Right lobe of liver (tissue), 6 donors: ENCODE data around the gene USP47. TPM values are rescaled to one million over a fixed set of nuclear protein-coding genes. Genes with fewer than 3 reads are reported as not detected.

Experiments used
- ATAC-seq, 4 donors: fragments of 200-7000 bp; cut with Tn5 transposase; one replicate each; pipeline ENCODE4 v1.9.1; 2020; ENCODE audit warnings: mild to moderate bottlenecking in 4 of 4, moderate library complexity in 4 of 4
- DNase-seq, 3 donors: peaks; one replicate each; pipeline ENCODE4 v3.0.0-alpha.2; 2020
- H3K27ac ChIP-seq, 3 donors: fragments of 200-600 bp; one replicate each; pipeline ENCODE4 v1.8.0; 2022
- H3K27me3 ChIP-seq, 2 donors: fragments of 200-600 bp; one replicate each; pipeline ENCODE4 v1.8.0; 2022
- H3K36me3 ChIP-seq, 4 donors: fragments of 200-600 bp; sonication (generic) in 1 of 4; one replicate each; pipeline versions ENCODE4 v1.5.1 to v1.8.0; 2017 to 2022; ENCODE audit warnings: control low read depth in 1 of 4
- H3K4me1 ChIP-seq, 4 donors: fragments of 200-600 bp; sonication (generic) in 1 of 4; one replicate each; pipeline versions ENCODE4 v1.5.1 to v1.8.0; 2017 to 2022; ENCODE audit warnings: control low read depth in 1 of 4
- H3K4me3 ChIP-seq, 3 donors: fragments of 200-600 bp; one replicate each; pipeline ENCODE4 v1.8.0; 2022
- H3K9me3 ChIP-seq, 4 donors: fragments of 200-600 bp; sonication (generic) in 1 of 4; one replicate each; pipeline versions ENCODE4 v1.5.1 to v1.8.0; 2017 to 2022; ENCODE audit warnings: control low read depth in 1 of 4
- POLR2A ChIP-seq: fragments of 450-650 bp; IDR thresholded peaks from one replicate; pipeline ENCODE4 v1.6.1; 2017; ENCODE audit warnings: antibody characterized with exemption, mild to moderate bottlenecking
- WGBS: methylation state at CpG from one replicate; pipeline ENCODE4 v1.1.6; 2018; ENCODE audit warnings: low coverage, low lambda C conversion rate; ENCODE audit not compliant: insufficient coverage; ENCODE audit errors: missing lambda C conversion rate; 5-methylcytosine and 5-hydroxymethylcytosine counted together
- intact Hi-C, 2 donors: fragments of 100-400 bp; cut with DNase I; formaldehyde crosslinking; loops; one replicate each; pipeline versions ENCODE4 v1.11.2 to v1.14.1; 2022
- total RNA-seq, 6 experiments: library from RNA; depleted of rRNA in 2 of 6; stranded (reverse); fragments of >200 nt in 2 of 6; fragmentation: NEBNext Ultra II Directional in 3 of 6; extraction: Animal tissue kit (Norgen Biotek cat#: 25700) in 3 of 6; gene quantifications; one replicate each; pipeline versions ENCODE4 v1.1.0 to v1.2.4, GENCODE V29; 2016 to 2023
- TF ChIP-seq, protein P1 (sequence below), 4 donors: fragments of 200-600 bp in 3 of 4; fragments of 450-650 bp in 1 of 4; IDR thresholded peaks; one replicate each; pipeline versions ENCODE4 v1.5.1 to v1.8.0; 2016 to 2022; ENCODE audit warnings: antibody characterized with exemption in 4 of 4, mild to moderate bottlenecking in 2 of 4
- donor health status: DM: no; HTN: yes; CAD: no.
- donor health status: DM: no; HTN: no; CAD: no.
- donor health status: DM: no; HTN: no; CAD: no.
- donor health status: DM: no; HTN: yes; CAD: no.
- donor health status: DM: no; HTN: yes; CAD: no.

USP47 gene
- total RNA-seq, 6 experiments from 2014 or later: 25.2 to 38.1 (median 29.6) TPM

DNA sequence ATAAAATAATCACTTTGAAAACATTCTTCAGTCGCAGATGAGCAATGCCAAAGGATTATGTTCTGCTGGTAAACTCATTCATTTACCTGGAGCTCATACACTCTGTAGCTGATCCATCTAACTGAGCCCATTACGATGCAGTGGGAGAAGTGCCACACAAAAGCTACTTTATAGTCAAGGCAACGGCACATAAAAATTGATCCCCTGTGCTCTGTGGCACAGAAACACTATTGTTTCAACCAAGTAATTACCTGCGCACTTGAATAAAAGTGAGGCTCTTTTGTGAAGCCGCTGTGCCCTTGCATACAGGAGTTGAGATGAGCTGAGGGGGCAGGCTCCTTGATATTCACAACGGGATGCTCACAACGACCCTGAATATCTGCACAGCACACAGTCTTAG is 159.4 kb downstream of the USP47 start:
- DNase-seq: no peak

DNA sequence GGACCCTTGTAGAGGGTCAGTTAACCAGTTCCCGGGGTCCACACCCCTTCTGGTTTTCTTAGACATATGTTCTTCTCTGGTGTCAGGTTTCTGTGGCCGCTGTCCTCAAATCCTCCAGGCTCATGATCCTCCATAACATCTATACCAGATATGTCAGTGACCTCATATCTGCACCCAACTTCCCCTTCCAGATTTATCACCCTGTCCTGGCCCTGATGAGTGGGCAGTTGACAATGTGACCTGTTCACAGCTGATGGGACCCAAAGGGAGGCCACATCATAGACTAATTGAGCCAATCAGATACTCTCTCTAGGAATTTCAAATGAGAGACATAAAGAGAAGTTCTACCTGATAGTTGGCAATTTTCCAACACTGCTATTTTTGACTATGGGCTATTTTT is 161.6 kb downstream of the USP47 start:
- Histone ChIP-seq H3K27ac (no peak overlapping the region), H3K4me3 (no peak overlapping the region), H3K9me3 (no peaks in the 10 kb centered on the region), H3K36me3 (no peaks in the 10 kb centered on the region), H3K27me3 (peaks cover 0 to 5% of the 10 kb centered on the region in 2 donors), H3K4me1 (peaks cover 0 to 4% (median 0%) of the 10 kb centered on the region in 4 donors)
- intact Hi-C loops: no loop called here
- DNase-seq (no peak), ATAC-seq (no peak)
- WGBS: 100% methylated on average over 2 of the region's 2 CpGs
- no peak for TF ChIP-seq POLR2A
- TF ChIP-seq, protein P1, sequence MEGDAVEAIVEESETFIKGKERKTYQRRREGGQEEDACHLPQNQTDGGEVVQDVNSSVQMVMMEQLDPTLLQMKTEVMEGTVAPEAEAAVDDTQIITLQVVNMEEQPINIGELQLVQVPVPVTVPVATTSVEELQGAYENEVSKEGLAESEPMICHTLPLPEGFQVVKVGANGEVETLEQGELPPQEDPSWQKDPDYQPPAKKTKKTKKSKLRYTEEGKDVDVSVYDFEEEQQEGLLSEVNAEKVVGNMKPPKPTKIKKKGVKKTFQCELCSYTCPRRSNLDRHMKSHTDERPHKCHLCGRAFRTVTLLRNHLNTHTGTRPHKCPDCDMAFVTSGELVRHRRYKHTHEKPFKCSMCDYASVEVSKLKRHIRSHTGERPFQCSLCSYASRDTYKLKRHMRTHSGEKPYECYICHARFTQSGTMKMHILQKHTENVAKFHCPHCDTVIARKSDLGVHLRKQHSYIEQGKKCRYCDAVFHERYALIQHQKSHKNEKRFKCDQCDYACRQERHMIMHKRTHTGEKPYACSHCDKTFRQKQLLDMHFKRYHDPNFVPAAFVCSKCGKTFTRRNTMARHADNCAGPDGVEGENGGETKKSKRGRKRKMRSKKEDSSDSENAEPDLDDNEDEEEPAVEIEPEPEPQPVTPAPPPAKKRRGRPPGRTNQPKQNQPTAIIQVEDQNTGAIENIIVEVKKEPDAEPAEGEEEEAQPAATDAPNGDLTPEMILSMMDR (IDR thresholded peaks at IDR 0.05): no peak

More for the DNA sequence above, 159.4 kb downstream of the USP47 start:
- Histone ChIP-seq H3K27ac (no peak overlapping the region), H3K4me1 (peaks cover 0 to 3% (median 0%) of the 10 kb centered on the region in 4 donors), H3K4me3 (no peak overlapping the region), H3K27me3 (no peaks in the 10 kb centered on the region), H3K36me3 (no peaks in the 10 kb centered on the region), H3K9me3 (no peaks in the 10 kb centered on the region)
- WGBS: 91% methylated on average over 3 of the region's 7 CpGs
- intact Hi-C loops: no loop called here
- no peak for ATAC-seq
- TF ChIP-seq, protein P1 (IDR thresholded peaks at IDR 0.05): no peak
- TF ChIP-seq POLR2A: no peak

DNA sequence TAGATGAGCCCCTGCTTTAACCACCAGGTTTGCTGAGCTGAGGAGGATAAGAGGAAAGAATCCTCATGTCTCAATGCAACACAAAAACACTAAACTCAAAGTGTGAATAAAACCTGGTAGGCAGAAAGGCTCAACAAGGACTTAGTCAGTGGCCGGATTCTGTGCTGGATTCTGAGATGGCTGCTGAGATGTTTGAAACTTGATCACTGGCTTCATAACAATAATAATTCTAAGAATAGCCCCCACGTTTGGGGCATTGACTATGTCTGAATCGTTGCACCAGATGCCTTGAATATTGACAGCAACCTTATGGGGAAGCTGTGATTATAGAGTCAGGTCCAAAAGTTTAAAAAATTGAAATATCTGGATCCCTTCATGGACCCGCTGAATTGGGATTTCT is 162.0 kb downstream of the USP47 start:
- no peak overlapping the region for H3K4me3 ChIP-seq
- WGBS: 67% methylated on average over 4 of the region's 4 CpGs
- peaks cover 0 to 6% of the 10 kb centered on the region in 2 donors for H3K27me3 ChIP-seq
- no peak overlapping the region for H3K27ac ChIP-seq
- no peaks in the 10 kb centered on the region for H3K36me3 ChIP-seq
- intact Hi-C loops: no loop called here
- peaks cover 0 to 9% (median 0%) of the 10 kb centered on the region in 4 donors for H3K4me1 ChIP-seq
- ATAC-seq (no peak), DNase-seq (no peak)
- TF ChIP-seq, protein P1 (IDR thresholded peaks at IDR 0.05): no peak
- TF ChIP-seq POLR2A: no peak
- no peaks in the 10 kb centered on the region for H3K9me3 ChIP-seq

DNA sequence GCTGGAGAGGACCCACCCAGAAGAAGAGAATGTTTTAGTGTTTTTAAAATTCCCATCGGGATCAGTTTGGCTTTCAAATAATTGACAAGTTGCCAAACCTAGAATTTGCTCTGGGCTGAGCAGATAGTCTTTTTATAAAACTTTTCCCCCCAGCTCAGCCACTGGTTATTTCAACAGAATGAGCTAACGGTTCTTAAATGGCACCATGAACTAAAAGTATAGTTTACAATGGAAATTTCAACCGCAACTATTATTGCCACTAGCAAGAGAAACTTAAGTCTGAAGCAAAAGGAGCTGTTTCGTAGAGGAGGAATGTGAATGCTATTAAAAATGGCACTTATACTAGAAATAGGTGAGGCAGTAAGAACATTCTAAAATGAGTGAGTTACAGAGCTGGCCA is 163.3 kb downstream of the USP47 start:
- intact Hi-C loops: no loop called here
- H3K4me1 ChIP-seq: peaks cover 0 to 10% (median 0%) of the 10 kb centered on the region in 4 donors
- H3K36me3 ChIP-seq: no peaks in the 10 kb centered on the region
- H3K4me3 ChIP-seq: no peak overlapping the region
- 76% methylated on average over 4 of the region's 4 CpGs for WGBS
- no peak for TF ChIP-seq POLR2A
- TF ChIP-seq, protein P1 (IDR thresholded peaks at IDR 0.05): no peak
- no peaks in the 10 kb centered on the region for H3K9me3 ChIP-seq
- DNase-seq: no peak
- peaks cover 0 to 6% of the 10 kb centered on the region in 2 donors for H3K27me3 ChIP-seq
- ATAC-seq: no peak
- H3K27ac ChIP-seq: no peak overlapping the region

DNA sequence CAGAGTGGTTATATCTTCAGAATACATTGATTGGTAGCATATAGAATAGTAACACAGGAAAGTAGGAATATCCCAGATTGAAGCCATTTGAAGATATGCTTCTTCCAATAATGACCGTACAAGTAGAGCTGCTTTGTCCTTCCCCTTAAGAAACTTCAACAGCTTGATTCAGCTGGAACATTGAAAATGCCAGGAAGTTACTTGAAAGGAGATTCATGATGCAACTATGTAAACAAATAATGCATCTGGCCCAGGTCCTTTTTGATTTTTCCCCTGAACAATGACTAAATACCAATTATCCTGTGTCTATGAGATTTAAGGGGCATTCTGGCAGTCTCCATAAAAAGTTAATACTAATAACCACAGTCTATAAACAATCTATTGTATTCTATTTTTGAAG is 163.7 kb downstream of the USP47 start:
- Histone ChIP-seq H3K9me3 (no peaks in the 10 kb centered on the region), H3K4me3 (no peak overlapping the region), H3K27me3 (peaks cover 0 to 6% of the 10 kb centered on the region in 2 donors), H3K27ac (no peak overlapping the region), H3K36me3 (no peaks in the 10 kb centered on the region), H3K4me1 (peaks cover 0 to 10% (median 0%) of the 10 kb centered on the region in 4 donors)
- no peak for DNase-seq
- intact Hi-C loops: no loop called here
- TF ChIP-seq POLR2A: no peak
- TF ChIP-seq, protein P1 (IDR thresholded peaks at IDR 0.05): no peak
- 62% methylated on average over 1 of the region's 1 CpG for WGBS
- ATAC-seq: no peak
